H9 (cell line): ENCODE measurements around the gene FASTK. TPM values are rescaled to one million over a fixed set of nuclear protein-coding genes. Genes with fewer than 3 reads are reported as not detected.

Experiments used
- DNase-seq: peaks from one replicate; pipeline ENCODE4 v3.0.0-alpha.2; 2017
- H2AFZ ChIP-seq: one replicate; pipeline ENCODE4 v1.6.1; 2013; ENCODE audit warnings: mild to moderate bottlenecking, low read length, control low read depth, moderate library complexity
- H2AK5ac ChIP-seq: 2 replicates; pipeline ENCODE4 v1.6.1; 2013; ENCODE audit warnings: low read length, control low read depth, mixed read lengths; ENCODE audit not compliant: insufficient read length
- H2BK120ac ChIP-seq: one replicate; pipeline ENCODE4 v1.6.1; 2013; ENCODE audit warnings: low read depth, mild to moderate bottlenecking, low read length, control low read depth, inconsistent platforms; ENCODE audit not compliant: poor library complexity, severe bottlenecking
- H2BK12ac ChIP-seq: 2 replicates; pipeline ENCODE4 v1.6.1; 2013; ENCODE audit warnings: low read length, control low read depth, mixed read lengths, low read depth; ENCODE audit not compliant: insufficient read length
- H2BK15ac ChIP-seq: 2 replicates; pipeline ENCODE4 v1.6.1; 2013; ENCODE audit warnings: low read depth, low read length, control low read depth
- H2BK20ac ChIP-seq: one replicate; pipeline ENCODE4 v1.6.1; 2013; ENCODE audit warnings: low read depth, mild to moderate bottlenecking, low read length, control low read depth, inconsistent platforms; ENCODE audit not compliant: poor library complexity, severe bottlenecking
- H2BK5ac ChIP-seq: 2 replicates; pipeline ENCODE4 v1.6.1; 2013; ENCODE audit warnings: low read length, control low read depth, mixed read lengths; ENCODE audit not compliant: insufficient read length
- H3K14ac ChIP-seq: 2 replicates; pipeline ENCODE4 v1.6.1; 2013; ENCODE audit warnings: low read length, control low read depth; ENCODE audit not compliant: insufficient read depth
- H3K18ac ChIP-seq: 2 replicates; pipeline ENCODE4 v1.6.1; 2013; ENCODE audit warnings: low read depth, mild to moderate bottlenecking, mixed read lengths, low read length, control low read depth; ENCODE audit not compliant: insufficient read length
- H3K23ac ChIP-seq: 2 replicates; pipeline ENCODE4 v1.6.1; 2013; ENCODE audit warnings: low read length, control low read depth, mixed read lengths, low read depth; ENCODE audit not compliant: insufficient read length
- H3K23me2 ChIP-seq: 2 replicates; pipeline ENCODE4 v1.6.1; 2013; ENCODE audit warnings: low read depth, mild to moderate bottlenecking, mixed read lengths, low read length, control low read depth; ENCODE audit not compliant: insufficient read length, poor library complexity, severe bottlenecking
- H3K27ac ChIP-seq: 2 replicates; pipeline ENCODE4 v1.5.1; 2013; ENCODE audit warnings: low read length, control low read depth, mixed read lengths, low read depth; ENCODE audit not compliant: insufficient read length
- H3K27me3 ChIP-seq: 2 replicates; pipeline ENCODE4 v1.6.1; 2013; ENCODE audit warnings: low read length, control low read depth, inconsistent platforms; ENCODE audit not compliant: insufficient read depth
- H3K4ac ChIP-seq: 2 replicates; pipeline ENCODE4 v1.6.1; 2013; ENCODE audit warnings: low read depth, mild to moderate bottlenecking, control low read depth, inconsistent platforms, low read length, moderate library complexity
- H3K4me1 ChIP-seq: 2 replicates; pipeline ENCODE4 v1.6.1; 2013; ENCODE audit warnings: low read length, control low read depth, inconsistent platforms; ENCODE audit not compliant: insufficient read depth
- H3K4me2 ChIP-seq: 2 replicates; pipeline ENCODE4 v1.6.1; 2013; ENCODE audit warnings: low read length, control low read depth, mixed read lengths; ENCODE audit not compliant: insufficient read length, insufficient read depth
- H3K56ac ChIP-seq: 2 replicates; pipeline ENCODE4 v1.6.1; 2013; ENCODE audit warnings: low read depth, mild to moderate bottlenecking, mixed read lengths, low read length, control low read depth; ENCODE audit not compliant: insufficient read length
- H3K79me1 ChIP-seq: 2 replicates; pipeline ENCODE4 v1.6.1; 2013; ENCODE audit warnings: low read depth, mild to moderate bottlenecking, moderate library complexity, low read length, control low read depth, inconsistent platforms; ENCODE audit not compliant: insufficient read depth, poor library complexity, severe bottlenecking
- H3K79me2 ChIP-seq: 2 replicates; pipeline ENCODE4 v1.6.1; 2013; ENCODE audit warnings: low read length, control low read depth, inconsistent platforms; ENCODE audit not compliant: insufficient read depth
- H3K9ac ChIP-seq: 2 replicates; pipeline ENCODE4 v1.6.1; 2013; ENCODE audit warnings: low read length, control low read depth, mixed read lengths; ENCODE audit not compliant: insufficient read length; ENCODE audit errors: extremely low read depth
- H3K9me3 ChIP-seq: one replicate; pipeline ENCODE4 v1.6.1; 2013; ENCODE audit warnings: low read depth, low read length, inconsistent platforms; ENCODE audit not compliant: control insufficient read depth
- H3T11ph ChIP-seq: one replicate; pipeline ENCODE4 v1.6.1; 2013; ENCODE audit warnings: mild to moderate bottlenecking, low read length, control low read depth, inconsistent platforms
- H4K20me1 ChIP-seq: one replicate; pipeline ENCODE4 v1.6.1; 2013; ENCODE audit not compliant: control insufficient read depth, insufficient read length, insufficient read depth
- H4K5ac ChIP-seq: 2 replicates; pipeline ENCODE4 v1.6.1; 2013; ENCODE audit warnings: low read depth, mild to moderate bottlenecking, mixed read lengths, low read length, control low read depth; ENCODE audit not compliant: insufficient read length
- H4K8ac ChIP-seq: replicated peaks from 2 replicates; pipeline ENCODE4 v1.6.1; 2013; ENCODE audit warnings: low read length, control low read depth, mixed read lengths, low read depth; ENCODE audit not compliant: insufficient read length
- H4K91ac ChIP-seq: 2 replicates; pipeline ENCODE4 v1.6.1; 2013; ENCODE audit warnings: low read depth, mild to moderate bottlenecking, moderate library complexity, mixed read lengths, low read length, control low read depth; ENCODE audit not compliant: insufficient read length
- H3K27ac Mint-ChIP-seq, 3 experiments: 2 replicates in 2 of 3; 3 replicates in 1 of 3; pipeline ENCODE4 v1.8.0; 2020 to 2021; ENCODE audit warnings: mixed read lengths in 3 of 3, mild to moderate bottlenecking in 1 of 3, moderate library complexity in 1 of 3
- H3K27me3 Mint-ChIP-seq: 2 replicates; pipeline ENCODE4 v1.8.0; 2021; ENCODE audit warnings: low read depth, mild to moderate bottlenecking, moderate library complexity, mixed read lengths
- H3K36me3 Mint-ChIP-seq, 3 experiments: 2 replicates in 2 of 3; 3 replicates in 1 of 3; pipeline ENCODE4 v1.8.0; 2020 to 2021; ENCODE audit warnings: low read depth in 3 of 3, mixed read lengths in 3 of 3; ENCODE audit not compliant: insufficient read depth in 1 of 3
- H3K4me1 Mint-ChIP-seq, 2 experiments: 2 replicates each; pipeline ENCODE4 v1.8.0; 2020; ENCODE audit warnings: mixed read lengths in 2 of 2
- H3K4me3 Mint-ChIP-seq, 2 experiments: 2 replicates in 1 of 2; 3 replicates in 1 of 2; pipeline ENCODE4 v1.8.0; 2020 to 2021; ENCODE audit warnings: mild to moderate bottlenecking in 2 of 2, mixed read lengths in 2 of 2, moderate library complexity in 1 of 2
- H3K9me3 Mint-ChIP-seq, 2 experiments: 2 replicates in 1 of 2; 3 replicates in 1 of 2; pipeline ENCODE4 v1.8.0; 2020; ENCODE audit warnings: mild to moderate bottlenecking in 2 of 2, mixed read lengths in 2 of 2, moderate library complexity in 1 of 2
- WGBS: extraction: QIAGEN DNeasy Blood & Tissue Kit; methylation state at CpG from one replicate; pipeline ENCODE4 v1.1.7; 2013; ENCODE audit warnings: missing lambda C conversion rate, low lambda C conversion rate, mixed read lengths; ENCODE audit not compliant: insufficient read length; ENCODE audit errors: extremely low coverage; 5-methylcytosine and 5-hydroxymethylcytosine counted together
- total RNA-seq: library from RNA; stranded (reverse); gene quantifications from 2 replicates; pipeline ENCODE4 v1.2.1, GENCODE V29; 2021
- TF ChIP-seq, protein P1 (sequence below): fragments of 200-600 bp; sonication (generic); conservative IDR thresholded peaks from 3 replicates; pipeline ENCODE4 v1.8.0; 2021; ENCODE audit warnings: antibody characterized with exemption, mild to moderate bottlenecking

FASTK gene
- total RNA-seq, 1 experiment from 2014 or later, result 57.8 TPM

DNA sequence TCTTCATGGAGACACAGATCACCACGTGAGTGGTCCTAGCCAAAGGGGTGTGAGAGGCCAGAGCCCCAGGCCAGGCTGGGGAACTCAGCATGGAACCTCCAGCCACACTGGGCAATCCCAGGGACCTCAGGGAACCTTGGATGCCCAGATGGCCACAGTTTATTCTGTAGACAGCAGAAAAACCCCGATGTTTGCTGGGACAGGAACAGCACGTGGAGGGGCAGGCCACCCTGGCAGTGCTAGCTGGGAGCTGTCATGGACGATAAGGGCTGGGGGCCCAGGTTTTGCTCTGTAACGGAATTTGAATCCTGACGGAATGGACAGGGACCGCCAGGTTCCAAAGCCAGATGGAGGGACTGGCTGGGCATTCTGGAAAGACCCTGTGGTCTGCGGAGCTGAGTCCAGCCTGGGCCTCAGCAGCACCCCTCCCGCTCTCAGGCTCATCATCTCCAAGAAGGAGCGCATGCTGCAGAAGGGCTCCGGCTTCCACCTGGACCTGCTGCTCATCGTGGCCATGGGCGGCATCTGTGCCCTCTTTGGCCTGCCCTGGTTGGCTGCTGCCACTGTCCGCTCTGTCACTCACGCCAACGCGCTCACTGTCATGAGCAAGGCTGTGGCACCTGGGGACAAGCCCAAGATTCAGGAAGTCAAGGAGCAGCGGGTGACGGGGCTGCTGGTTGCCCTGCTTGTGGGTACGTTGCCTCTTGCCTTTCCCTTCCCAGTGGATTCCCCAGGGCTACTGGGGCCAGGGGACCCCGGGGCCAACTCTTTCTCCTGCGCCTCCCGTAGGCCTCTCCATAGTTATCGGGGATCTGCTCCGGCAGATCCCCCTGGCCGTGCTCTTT lies 5.6 kb downstream of the FASTK start:
- TF ChIP-seq, protein P1, sequence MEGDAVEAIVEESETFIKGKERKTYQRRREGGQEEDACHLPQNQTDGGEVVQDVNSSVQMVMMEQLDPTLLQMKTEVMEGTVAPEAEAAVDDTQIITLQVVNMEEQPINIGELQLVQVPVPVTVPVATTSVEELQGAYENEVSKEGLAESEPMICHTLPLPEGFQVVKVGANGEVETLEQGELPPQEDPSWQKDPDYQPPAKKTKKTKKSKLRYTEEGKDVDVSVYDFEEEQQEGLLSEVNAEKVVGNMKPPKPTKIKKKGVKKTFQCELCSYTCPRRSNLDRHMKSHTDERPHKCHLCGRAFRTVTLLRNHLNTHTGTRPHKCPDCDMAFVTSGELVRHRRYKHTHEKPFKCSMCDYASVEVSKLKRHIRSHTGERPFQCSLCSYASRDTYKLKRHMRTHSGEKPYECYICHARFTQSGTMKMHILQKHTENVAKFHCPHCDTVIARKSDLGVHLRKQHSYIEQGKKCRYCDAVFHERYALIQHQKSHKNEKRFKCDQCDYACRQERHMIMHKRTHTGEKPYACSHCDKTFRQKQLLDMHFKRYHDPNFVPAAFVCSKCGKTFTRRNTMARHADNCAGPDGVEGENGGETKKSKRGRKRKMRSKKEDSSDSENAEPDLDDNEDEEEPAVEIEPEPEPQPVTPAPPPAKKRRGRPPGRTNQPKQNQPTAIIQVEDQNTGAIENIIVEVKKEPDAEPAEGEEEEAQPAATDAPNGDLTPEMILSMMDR, result no peak
- no CpG with 5 or more reads among the region's 26 CpGs for WGBS
- no peak overlapping the region for H2BK20ac ChIP-seq

More for the DNA sequence above, 5.6 kb downstream of the FASTK start:
- H3K36me3 Mint-ChIP-seq, result peaks cover 26 to 52% (median 50%) of the 10 kb centered on the region in 3 experiments
- Histone ChIP-seq H4K91ac (no peak overlapping the region), H4K20me1 (no peaks in the 10 kb centered on the region), H2AFZ (no peak overlapping the region), H3K23ac (no peak overlapping the region), H3K27ac (no peak overlapping the region), H2BK120ac (no peak overlapping the region), H2BK5ac (no peak overlapping the region), H3K4me1 (no peaks in the 10 kb centered on the region), H3K18ac (no peak overlapping the region), H3K14ac (no peak overlapping the region), H3K56ac (no peak overlapping the region), H2AK5ac (no peak overlapping the region), H4K8ac (no peak overlapping the region), H2BK12ac (no peak overlapping the region), H3K23me2 (no peaks in the 10 kb centered on the region), H3K79me2 (no peaks in the 10 kb centered on the region; the same call in 1 of the 2 replicates), H3K4ac (no peak overlapping the region), H4K5ac (no peak overlapping the region), H3K79me1 (no peaks in the 10 kb centered on the region), H3K4me2 (no peak overlapping the region), H3T11ph (no peak overlapping the region), H3K9me3 (no peaks in the 10 kb centered on the region), H3K9ac (no peak overlapping the region), H2BK15ac (no peak overlapping the region), H3K27me3 (no peaks in the 10 kb centered on the region)
- no peaks in the 10 kb centered on the region for H3K9me3 Mint-ChIP-seq
- DNase-seq, result no peak
- peaks cover 24 to 30% of the 10 kb centered on the region in 2 experiments for H3K4me1 Mint-ChIP-seq
- no peak overlapping the region for H3K4me3 Mint-ChIP-seq
- H3K27me3 Mint-ChIP-seq, result peaks cover 1% of the 10 kb centered on the region; the same call in 1 of the 2 replicates
- H3K27ac Mint-ChIP-seq, result no peak overlapping the region
